HG02642 (cell line): Measurements from ENCODE around the gene DQX1.

Source experiments
- ATAC-seq: cut with Tn5 transposase; IDR thresholded peaks from one replicate; pipeline ENCODE4 v1.9.1; 2021; ENCODE audit warnings: mild to moderate bottlenecking; ENCODE audit not compliant: unreplicated experiment, poor library complexity

Gene DQX1

DNA sequence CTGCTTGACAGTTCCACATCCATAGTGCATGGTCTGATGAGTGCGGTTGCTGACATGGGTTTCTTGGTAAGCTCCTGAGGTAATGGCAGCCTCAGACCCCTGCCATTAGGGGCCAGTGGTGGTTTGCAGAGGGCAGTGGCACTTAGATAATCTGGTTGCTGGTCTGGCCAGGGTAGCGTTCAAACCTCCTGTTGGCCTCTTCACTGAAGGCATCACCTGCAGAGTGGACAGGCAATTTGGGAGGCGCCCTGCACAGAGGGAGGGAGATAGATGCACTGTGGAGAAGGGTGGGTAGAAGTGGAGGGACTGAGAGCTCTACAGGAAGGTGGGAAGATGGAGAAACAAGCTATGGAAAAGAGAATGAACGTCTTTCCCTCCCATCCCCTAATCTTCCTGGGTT is 7.4 kb upstream of the DQX1 start:
- no peak for ATAC-seq

DNA sequence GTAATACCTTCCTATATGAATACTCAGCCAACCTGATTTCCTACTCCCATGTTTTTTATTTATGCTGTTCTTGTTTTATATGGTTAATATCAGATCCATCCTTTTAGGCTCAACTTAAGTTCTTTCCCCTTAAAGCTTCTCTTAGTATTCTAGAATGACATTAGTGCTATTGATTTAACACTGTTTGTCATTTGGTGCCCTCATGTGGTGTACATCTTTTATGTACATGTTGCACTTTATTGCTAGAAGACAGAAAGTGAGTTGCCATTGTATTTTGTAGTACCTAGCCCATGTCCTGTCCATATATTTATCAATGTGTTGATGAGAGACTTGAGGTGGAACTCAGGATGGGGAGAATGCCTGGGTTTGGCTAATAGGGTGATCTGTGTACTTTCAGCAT is 6.2 kb upstream of the DQX1 start:
- no peak for ATAC-seq

- ATAC-seq, result no peak
Observed at GRCh38 chr2:74531666-74532065, 5.6 kb upstream of the DQX1 start.

DNA sequence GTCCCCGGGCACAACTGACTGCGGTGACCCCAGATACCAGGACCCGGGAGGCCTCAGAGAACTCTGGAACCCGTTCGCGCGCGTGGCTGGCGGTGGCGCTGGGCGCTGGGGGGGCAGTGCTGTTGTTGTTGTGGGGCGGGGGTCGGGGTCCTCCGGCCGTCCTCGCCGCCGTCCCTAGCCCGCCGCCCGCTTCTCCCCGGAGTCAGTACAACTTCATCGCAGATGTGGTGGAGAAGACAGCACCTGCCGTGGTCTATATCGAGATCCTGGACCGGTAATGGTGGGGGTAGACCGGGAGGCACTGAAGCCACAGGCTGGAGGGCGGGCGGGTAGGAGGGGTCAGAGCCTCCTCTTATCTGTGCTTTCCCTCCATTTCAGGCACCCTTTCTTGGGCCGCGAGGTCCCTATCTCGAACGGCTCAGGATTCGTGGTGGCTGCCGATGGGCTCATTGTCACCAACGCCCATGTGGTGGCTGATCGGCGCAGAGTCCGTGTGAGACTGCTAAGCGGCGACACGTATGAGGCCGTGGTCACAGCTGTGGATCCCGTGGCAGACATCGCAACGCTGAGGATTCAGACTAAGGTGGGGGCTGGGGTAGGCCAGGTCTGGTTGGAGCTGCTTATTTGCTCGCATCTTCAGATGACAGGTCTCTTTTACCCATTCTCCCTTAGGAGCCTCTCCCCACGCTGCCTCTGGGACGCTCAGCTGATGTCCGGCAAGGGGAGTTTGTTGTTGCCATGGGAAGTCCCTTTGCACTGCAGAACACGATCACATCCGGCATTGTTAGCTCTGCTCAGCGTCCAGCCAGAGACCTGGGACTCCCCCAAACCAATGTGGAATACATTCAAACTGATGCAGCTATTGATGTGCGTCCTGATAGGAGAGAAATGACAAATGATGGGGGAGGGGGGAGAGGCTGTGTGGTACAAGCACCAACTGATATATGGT is 4.5 kb upstream of the DQX1 start:
- ATAC-seq, result peak; percentile 29

GRCh38 chr2:74529357-74530238 is 3.6 kb upstream of the DQX1 start, which contains the start of the genes AUP1 and HTRA2:
Gene AUP1 (minus strand): TSS chr2:74529706. CDS start chr2:74529629, 77 bp downstream.
Gene HTRA2 (plus strand): TSS chr2:74529933. CDS start chr2:74530007, 74 bp downstream.
- peak; percentile 81 for ATAC-seq

- peak; percentile 14 for ATAC-seq
Observed at GRCh38 chr2:74528600-74529356, 2.7 kb upstream of the DQX1 start.

DNA sequence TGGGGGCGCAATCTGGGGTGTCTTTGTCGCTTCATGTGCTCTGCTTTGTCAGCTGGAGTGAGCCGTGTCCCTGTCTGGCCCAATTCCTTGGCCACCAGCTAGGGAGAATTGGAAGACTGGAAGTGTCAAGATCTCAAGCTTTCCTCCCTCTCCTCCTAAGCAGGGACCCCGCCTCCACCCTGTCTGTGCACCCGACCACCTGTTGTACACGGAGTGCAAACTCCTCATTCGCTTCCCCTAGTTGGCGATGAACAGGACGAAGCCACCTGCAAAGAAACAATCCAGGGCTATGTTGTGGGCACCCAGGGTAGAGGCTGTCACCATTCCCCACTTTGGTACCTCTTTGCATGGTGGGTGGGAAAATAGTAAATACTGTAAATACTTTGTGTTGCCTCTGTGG is 1.7 kb upstream of the DQX1 start:
- no peak for ATAC-seq

GRCh38 chr2:74526649-74527230 is 709 bp upstream of the DQX1 start:
- ATAC-seq, result no peak

GRCh38 chr2:74524955-74525716 is 895 bp downstream of the DQX1 start:
- no peak for ATAC-seq

- no peak for ATAC-seq
Observed at GRCh38 chr2:74524005-74524404, 2.0 kb downstream of the DQX1 start.

- ATAC-seq, result no peak
Observed at GRCh38 chr2:74522516-74522915, 3.5 kb downstream of the DQX1 start.

- no peak for ATAC-seq
Observed at GRCh38 chr2:74516650-74517049, 9.4 kb downstream of the DQX1 start.

DNA sequence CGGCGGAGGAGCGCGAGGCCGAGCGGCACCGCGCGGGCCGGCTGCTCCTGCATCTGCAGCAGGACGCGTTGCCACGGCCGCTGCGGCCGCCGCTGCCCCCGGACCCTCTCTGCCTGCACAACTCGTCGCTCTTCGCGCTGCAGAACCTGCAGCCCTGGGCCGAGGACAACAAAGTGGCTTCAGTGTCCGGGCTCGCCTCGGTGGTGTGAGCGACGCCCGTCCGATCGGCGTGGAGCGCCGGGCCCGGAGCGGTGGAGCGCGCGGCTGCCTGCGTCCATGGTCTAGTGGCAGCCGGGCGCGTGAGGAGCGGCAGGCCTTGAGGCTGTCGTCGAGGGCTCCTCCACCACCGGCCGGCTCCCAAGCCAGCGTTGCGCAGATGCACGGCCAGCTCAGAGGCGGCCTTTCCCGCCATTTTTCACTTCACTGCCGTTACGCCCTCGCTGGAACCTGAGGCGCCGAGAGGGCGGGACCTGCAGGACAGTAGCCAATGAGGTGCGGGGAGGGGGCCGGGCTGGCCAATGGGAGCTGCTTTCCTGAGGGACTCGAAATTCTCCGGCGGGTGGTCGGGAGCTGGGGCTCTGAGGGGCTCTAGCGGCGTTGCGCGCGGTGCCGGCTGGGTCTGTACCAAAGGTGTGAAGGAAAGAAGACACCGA is 9.9 kb downstream of the DQX1 start:
- peak; percentile 59 for ATAC-seq

- no peak for ATAC-seq
Observed at GRCh38 chr2:74515271-74515980, 10.6 kb downstream of the DQX1 start.

GRCh38 chr2:74514368-74515270 is 11.4 kb downstream of the DQX1 start, which contains the start of gene TLX2:
Gene TLX2 (plus strand): TSS chr2:74514450. CDS start chr2:74514807, 357 bp downstream.
- no peak for ATAC-seq

- no peak for ATAC-seq
Observed at GRCh38 chr2:74513605-74514367, 12.2 kb downstream of the DQX1 start.
